Activated naive CD4-positive, alpha-beta T cell treated with anti-CD3 and anti-CD28 coated beads, Interleukin-2, amount 50 U/mL, for 16 hours (primary cell): Measurements from ENCODE around the gene SRBD1.

Source experiments
- DNase-seq: peaks from one replicate; pipeline ENCODE4 v3.0.0-alpha.2; 2020

Gene SRBD1

DNA sequence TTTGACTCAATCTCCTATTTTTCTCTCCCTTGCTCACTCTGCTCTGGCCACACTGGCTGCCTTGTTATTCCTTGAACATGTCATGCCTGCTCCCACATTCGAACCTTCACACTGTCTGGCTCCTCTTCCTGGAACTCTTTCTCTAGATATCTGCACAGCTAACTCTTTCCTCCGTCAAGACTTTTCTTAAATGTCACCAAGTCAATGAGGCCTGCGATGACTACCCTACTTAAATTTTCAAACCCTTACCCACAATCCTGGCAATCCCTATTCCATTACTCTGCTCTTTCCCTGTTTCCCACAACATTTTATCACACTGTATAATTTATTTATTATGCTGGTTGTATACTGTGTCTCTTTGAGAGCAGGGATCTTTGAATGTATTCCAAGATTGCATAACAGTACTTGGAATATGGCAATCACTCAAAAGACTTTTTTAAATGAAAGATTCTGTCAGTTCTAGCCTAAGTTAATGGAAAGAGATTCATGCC is 206.2 kb downstream of the SRBD1 start:
- DNase-seq: no peak

DNA sequence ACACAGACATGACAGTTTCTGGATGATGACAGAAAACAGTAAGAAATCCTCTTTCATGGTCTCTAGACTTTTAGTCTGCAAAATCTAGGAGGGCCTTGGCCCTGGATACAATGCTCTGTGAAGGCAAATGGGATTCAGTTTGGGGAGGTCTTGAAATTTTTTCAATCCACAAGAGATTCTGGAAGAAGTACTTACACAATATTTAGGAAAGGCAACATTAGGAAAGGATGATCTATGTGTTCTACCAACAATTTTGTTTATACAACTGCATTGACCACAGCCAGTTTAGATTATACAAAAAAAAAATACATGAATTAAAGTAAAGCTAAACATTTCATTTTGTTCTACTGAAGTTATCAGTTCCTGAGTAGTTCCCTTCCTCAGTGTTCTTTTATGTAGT is 208.0 kb downstream of the SRBD1 start:
- DNase-seq: no peak

DNA sequence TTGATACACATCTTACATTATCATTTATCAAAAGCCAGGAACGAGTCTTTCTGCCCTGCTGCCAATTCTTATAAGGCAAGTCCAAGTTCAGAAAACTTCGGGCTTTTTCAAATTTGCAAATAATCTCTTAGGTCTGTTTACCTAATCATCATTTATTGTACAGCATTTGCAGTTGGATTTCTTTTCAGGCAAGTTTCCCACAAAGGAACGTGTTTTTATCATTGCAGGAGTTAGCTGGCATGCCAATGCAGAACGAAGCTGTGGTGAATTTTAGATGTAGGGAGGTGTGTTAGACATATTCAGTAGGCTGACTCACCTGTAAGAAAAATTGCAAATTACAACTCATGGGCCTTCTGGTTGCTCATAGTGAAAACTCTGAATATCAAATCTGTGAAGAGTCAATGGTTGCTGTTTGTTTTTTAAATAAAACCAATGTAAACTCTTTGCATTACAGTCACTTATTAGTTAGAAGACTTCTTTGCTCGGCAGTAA is 209.6 kb downstream of the SRBD1 start:
- no peak for DNase-seq

DNA sequence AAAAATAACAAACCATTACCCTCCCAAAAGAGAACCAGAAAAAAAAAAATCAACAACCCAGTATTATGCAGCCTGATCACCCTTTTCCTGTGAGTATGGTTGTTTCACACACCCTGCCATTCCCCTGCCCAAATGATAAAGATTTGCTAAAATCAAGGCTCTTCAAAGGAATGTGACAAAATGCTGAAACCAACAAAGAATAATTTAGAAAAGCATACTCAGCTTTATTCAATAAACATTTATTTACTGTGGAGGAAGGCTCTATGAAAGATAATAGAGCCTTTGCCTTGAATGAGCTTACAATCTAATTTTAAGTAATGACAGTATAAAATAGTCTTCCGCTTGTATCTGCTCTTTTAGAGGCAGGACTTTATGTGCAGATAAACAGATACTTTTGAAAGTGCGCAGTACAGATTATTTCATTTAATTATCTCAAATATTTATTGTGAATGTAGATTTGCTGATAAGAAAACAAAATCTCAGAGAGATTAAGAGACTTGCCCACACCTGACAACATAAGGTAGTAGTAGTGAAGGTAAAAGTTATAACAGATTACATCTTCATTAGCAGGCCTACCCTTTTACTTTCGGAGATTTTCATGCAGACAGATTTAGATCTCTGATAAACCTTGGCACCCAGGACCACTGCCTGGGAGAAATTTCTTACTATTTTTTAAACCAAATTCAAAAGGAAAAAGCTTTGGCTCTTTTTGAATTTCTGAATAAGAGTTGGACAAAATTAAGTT is 211.9 kb downstream of the SRBD1 start:
- DNase-seq: no peak

DNA sequence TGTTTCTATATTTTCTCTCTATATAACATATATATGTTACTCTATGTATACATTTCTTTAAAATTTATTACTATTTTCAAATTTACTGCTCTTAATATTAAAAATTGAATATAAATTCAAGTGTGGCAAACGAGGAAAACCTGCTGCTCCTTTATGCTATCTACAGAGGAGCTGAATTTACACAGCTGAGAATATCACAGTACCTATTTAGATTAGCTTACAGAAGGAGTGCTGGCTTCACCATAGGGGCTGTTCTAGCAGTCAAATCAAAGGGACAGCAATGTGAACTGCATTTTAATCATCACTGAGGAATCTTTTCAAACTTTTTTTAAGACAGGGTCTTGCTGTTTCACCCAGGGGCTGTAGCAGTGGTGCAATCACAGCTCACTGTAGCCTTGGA is 213.8 kb downstream of the SRBD1 start:
- no peak for DNase-seq

DNA sequence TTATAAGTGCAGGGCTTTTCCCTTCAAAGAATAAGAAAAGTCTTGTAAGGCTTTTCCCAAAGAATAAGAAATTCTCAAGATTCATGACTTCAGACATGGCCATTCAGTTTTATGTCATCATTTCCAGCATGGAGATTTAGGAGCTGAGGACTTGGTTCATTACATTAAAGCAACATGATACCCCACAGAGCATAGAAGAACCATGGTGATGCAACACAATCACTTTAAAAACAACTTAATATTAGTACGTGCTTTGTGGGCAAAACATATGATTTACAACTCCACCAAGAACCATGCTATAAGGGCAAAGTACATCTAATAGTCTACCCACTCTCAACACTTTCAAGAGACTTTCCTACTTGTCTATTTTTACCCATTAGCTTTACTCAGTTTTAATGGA is 214.4 kb downstream of the SRBD1 start:
- DNase-seq: no peak

DNA sequence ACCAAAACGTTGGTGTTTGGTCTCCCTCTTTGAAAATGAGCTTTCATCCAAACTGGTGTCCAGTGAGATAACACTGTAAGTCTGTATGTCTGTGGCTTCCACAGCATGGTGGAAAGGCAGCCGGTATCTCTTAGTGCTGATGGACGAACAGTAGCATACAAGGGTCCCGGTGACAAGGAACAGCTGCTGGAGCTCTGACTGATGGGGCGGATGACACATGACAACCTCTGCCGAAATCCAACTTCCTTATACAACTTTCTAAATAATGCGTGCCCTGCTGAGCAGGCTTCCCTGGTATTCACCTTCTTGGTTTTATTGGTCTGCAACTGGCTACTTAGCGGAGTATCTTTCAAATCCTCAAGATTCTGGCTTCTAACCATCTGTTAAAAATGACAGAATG is 216.2 kb downstream of the SRBD1 start:
- DNase-seq: no peak

DNA sequence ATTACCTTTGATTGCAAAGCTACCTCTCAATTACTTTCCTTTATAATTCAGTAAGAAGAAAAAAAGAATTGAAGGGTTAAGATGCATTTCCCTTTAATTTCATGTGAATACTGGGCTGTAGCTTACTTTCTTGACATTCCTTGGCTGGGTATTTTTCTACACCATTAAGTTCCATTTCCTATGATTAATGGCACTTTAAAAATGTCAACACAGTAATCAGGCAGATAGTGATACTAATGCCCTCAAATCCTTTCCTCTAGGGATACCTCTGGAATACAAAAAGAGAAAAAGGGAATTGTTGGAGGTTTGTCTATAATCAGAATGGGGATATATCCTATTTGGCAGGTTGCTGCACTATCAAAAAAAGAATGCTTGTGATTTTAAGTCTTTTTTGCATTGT is 216.9 kb downstream of the SRBD1 start:
- no peak for DNase-seq

DNA sequence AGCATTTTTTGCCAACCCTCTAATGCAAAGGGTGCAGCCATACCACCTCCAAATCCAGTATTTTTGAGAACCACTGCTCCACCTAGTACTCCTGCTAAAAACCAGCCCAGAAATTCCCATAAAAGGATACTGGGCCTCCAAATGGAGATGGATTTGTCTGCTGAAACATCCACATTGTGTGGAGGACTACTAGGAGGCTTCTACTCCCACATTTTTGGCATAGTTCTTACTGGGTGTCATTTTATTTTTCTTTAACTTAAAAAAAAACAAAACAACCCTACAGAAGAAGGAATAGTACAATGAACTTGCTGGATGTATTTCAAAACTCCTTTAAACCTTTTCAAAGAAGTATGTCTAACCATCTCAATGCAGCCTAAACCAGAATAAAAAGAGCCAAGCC is 219.2 kb downstream of the SRBD1 start:
- no peak for DNase-seq

DNA sequence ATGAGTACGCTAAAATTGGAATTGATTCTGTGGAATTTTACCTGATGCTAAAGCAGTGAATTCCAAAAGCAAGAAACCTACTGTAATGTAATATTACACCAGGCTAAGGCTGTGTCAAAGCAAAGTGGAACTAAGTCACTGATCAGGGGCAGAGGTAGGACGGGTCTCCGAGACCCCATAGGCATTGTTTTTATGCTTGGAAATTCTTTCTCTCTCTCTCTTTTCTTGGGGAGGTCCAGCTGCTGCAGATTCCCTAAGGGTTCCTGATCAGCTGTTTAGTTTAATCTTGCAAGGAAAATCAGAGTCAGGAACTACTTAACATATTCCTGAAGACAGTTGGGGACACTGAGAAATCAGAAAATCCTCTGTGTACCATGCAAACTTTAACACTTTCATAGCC is 220.2 kb downstream of the SRBD1 start:
- no peak for DNase-seq

DNA sequence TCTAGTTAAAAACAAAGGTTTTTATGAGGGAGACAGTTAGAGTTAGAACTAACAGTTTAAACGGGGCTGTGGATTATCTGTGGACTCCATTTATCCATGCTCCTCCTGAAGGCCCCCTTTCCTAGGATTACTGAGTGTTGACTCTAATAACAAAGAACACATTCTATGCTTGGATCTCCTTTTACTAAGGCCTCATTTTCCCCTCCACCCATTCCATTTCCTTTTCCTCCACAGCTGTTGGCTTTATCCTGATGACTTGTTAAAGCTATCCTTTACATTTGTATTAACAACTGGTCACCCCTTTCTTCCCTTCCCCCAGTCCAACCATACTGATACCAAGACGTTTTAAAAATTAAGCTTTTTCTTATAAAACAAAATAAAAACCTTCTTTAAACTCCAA is 220.6 kb downstream of the SRBD1 start:
- DNase-seq: no peak

DNA sequence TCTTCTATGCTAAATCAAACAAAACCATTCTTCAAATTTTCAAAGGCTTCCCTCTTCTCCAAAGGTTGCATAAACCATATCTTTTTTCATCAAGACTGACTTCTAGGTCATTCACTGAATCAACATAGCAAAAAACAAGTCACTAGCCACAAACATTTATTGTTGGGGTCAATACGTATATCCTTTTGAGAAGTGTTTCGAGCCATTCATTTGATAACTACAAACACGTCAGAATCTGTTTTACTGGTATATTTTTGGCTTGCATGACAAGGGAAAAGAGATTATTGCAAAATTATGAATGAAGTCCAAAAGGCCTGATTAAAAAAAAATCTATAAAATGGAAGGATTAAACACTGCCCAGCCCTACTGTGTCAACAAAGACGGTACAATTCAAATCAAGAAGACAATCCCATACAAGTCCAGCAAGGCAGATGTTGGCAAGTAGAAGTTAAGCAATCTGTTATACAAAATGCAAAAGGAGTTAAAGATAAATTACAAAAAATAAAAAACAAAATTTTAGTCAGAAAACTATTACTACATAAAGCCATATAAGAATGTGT is 222.4 kb downstream of the SRBD1 start:
- no peak for DNase-seq

DNA sequence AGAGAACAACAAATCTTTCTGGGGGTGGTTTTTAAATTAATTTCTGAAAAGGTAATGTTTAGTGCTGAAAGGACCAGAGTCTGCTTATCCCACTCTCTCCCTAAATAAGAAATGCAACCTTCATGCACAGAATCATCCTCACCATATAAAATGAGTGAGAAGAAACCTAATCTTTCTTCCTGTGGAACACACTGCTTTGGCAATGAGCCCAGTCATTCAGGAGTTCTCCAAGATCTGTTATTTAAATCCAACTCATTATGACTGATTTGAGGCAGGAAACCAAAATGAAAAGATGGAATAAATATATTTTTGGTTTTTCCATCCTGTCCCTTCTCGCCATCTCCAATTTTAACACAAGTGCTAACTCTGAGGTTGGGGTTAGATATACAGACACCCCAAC is 228.3 kb downstream of the SRBD1 start:
- DNase-seq: no peak

DNA sequence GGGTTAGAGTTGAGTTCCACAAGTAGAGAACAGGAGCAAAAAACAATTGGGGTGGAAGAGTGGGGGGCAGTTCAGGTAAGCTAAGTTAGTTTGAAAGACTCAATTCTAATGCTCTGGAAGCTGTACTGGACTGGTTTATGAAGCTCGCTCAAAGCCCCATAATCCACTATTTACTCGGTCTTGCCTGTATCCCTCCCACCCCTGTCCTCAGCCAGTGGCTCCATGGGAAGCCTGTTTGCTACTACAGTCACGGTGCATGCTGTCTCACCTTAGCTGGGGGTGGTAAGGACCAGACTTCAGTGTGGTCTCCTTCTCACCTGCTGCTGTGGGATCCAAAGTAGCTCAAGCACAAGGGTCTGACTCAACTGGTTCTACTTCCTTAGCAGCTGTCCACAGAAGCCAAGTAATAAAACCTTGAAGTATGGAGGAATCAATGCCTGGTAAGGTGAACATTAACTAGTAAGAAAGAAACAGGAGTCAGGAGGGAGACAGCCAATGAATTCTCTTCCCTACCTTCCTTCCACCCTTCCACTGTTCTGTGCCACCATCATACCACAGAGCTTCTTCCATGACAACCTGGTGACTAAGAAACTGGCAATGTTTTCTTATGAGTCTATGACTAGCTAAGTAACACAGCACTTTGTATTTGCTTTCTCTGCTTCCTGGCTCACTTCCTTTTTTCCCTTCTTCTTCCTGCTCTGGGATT is 230.8 kb downstream of the SRBD1 start:
- DNase-seq: no peak

DNA sequence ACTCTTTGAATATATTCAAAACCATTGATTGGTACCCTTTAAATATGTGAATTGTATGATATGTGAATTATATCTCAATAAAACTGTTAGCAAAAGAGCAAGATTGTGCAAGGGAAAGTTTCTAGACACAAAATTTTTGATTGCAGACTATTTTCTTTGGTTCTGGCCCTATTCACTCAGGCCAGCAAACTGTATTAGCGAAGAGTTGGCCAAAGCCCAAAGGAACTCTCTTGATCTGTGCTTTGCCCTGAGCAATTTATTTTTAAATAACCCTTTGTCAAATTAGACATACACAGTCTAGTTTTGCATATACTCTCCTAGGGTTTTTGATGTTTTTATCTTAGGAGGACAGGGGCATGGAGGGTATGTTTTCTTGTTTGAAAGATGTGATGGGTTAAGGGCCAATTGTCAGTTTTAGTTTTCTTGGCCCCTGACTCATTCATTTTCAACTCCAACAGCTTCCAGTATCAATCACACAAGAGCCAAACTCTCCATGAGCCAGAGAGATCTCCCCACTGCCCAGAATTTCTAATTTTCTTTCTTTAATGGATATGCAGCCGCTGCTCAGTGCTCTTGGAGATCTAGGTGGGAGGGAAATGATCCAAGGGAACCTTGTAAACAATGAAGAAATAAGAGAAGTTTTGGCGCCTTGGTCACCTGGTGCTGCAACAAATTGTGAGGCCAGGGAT is 231.5 kb downstream of the SRBD1 start:
- no peak for DNase-seq

DNA sequence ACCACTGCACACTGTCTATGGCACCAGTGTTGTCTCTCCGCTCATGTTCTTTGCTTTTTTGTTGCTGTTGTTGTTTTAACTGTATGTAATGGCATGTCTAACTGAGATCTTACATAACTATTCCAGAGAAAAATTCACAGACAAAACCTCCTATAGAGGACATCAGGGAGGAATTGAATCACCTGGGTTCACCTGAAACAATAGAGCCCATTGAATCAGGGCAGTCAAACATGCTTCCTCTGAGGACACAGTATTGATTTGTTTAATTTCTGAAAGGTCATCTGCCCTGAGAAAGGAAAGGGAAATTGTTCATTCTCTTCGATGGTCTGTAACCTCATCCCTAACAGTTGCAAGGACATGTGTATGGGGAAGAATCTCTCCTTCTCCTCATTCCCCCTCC is 237.5 kb downstream of the SRBD1 start:
- no peak for DNase-seq

DNA sequence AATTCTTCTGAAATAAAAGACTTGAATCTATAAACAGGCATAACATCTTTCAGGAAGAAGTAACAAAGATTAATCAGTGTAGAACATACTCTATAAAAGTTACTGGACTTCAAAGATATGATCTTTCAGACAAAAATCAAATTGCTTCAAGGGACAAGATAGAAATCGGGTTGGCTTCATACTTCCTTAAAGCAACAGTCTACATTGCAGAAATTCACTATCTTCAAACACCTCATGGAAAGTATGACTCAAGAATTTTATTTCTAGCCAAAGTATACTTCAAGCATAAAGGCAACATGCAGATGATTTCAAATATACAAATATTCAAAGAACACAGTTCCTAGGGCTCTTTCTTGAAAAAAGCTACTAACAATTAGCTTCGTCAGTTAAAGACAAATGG is 240.7 kb downstream of the SRBD1 start:
- no peak for DNase-seq

DNA sequence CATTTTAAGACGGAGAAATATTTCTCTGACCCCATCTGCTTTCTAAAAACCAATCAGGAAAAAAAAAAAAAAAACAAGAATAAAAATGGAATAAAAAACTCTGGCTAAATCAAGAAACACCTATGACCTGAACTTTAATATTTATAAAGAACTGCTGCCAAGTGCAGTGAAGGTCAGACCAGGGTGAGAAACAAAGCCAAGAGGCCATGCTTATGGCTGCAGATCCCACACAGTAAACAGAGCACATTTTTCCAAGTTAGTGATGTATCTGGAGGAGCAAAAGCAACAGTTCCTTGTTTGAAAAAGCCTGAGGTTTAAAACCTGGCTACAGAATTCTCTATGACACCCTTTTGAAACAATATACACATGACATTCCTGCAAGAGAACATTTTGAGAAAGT is 242.3 kb downstream of the SRBD1 start:
- no peak for DNase-seq

DNA sequence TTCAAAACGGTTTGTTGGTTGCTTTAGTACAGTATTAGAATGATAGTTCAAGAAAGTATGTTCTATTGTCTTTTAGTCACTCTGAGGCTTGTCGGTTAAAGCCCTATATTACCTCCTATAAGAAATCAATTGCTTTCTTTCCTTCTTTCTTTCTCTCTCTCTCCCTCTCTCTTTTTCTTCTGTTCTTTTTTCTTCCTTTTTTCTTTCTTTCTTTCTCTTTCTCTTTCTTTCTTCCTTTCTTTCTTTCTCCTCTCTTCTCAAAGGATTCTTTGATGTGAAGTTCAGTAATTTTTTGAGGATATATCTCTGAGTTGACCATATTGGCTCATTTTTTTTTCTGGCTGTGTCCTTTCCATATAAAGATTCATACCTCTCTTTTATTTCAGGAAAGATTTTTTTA is 249.4 kb downstream of the SRBD1 start:
- no peak for DNase-seq

DNA sequence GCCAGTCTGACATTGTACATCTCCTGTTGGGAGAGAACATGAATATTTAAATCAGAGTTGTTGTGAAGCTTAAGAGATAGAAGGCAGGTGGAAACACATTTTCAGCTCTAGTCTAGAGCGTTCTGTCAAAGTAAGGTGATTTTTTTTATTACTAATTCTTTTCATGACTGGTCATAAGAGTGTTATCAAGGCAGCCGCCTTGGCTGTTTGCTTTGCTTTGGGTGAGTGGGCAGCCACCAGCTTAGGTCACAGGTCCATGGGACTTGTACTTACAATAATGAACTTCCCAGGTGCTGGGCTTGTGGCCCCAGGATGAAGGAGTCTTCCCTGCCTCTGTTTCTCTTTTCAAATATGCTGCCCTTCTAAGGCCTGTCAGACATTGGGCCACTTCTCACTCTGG is 256.3 kb downstream of the SRBD1 start:
- no peak for DNase-seq

DNA sequence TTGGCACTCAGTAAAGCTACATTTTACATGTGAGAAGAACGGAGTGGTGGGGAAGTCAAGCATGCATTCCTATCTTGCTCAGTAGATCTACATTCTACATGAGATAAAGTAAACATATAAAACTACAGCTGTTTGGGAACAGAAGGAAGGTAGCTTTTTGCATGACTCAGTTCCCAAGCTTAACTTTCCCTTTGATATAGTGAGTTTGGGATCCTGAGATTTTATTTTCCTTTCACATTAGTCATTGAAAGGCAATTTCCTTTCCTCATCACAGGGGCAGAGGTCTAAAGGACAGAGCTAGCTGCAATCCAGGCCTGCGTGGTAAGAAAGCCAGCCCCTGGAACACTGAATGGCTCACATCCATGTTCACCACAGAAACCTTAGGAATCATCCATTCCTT is 257.2 kb downstream of the SRBD1 start:
- DNase-seq: no peak

DNA sequence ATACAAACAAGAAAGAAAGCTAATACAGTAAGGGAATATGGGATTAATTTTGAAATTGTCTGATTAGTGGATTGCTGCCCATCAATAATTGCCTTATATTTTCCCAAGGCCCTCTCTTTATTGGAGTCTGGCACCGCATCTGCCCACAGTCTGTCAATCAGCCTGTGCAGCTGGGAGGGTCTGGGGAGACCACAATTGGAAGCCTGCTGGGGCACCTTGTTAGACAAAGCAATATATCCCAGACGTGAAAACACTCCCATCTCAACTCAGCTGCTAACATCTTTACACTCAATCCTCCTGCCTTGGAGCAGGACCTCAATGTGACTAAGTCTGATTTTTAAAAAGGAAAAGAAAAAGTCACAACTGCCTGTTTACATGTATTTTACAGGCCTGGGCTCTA is 258.6 kb downstream of the SRBD1 start:
- no peak for DNase-seq
